ENCODE results near the gene PRRT1B. TPM values are rescaled to one million over a fixed set of nuclear protein-coding genes. Genes with fewer than 3 reads are reported as not detected.

The PRRT1B gene
- total and polyA plus RNA-seq, 2 of the 4 experiments (the other 2 are of a cell fraction) = not detected

- no peak overlapping the region for H2BK5ac ChIP-seq (ENCODE audit: low read depth, low read length, poor library complexity, severe bottlenecking)
- H2AFZ ChIP-seq (replicated peaks; ENCODE audit: low read length, poor library complexity) = peak overlapping the region; percentile 64
- H4K91ac ChIP-seq (ENCODE audit: insufficient read depth, low read depth, low read length) = no peak overlapping the region
- no peaks in the 10 kb centered on the region; the same call in 1 of the 2 replicates for H4K20me1 ChIP-seq (ENCODE audit: insufficient read depth, low read length)
- H2BK20ac ChIP-seq (ENCODE audit: low read depth, low read length) = no peak overlapping the region
- no peak overlapping the region for H3K4me2 ChIP-seq (ENCODE audit: low read depth, low read length)
- peaks cover 6% of the 10 kb centered on the region; the same call in 1 of the 2 replicates for H3K9me1 ChIP-seq (ENCODE audit: insufficient read depth, low read length)
- no peak overlapping the region for H3K18ac ChIP-seq (ENCODE audit: low read depth, low read length)
- H3K4ac ChIP-seq (ENCODE audit: low read depth, low read length) = no peak overlapping the region
- ChIA-PET CTCF (interaction anchor here (0.6 to 1.7 kb wide), 8 partner anchors 11 to 171 kb away, joined by 3 to 6 read pairs (median 4); no protein-coding TSS in a partner anchor), POLR2A (ENCODE audit: unreplicated experiment) (no interaction called here)
- H3K4me3 ChIP-seq (ENCODE audit: insufficient read depth, low read depth, low read length) = no peak overlapping the region
- TF ChIP-seq RAD21 (IDR thresholded peaks at IDR 0.05; ENCODE audit: low read length) = peak; percentile 94
- no peak for TF ChIP-seq CEBPB (IDR thresholded peaks at IDR 0.05; ENCODE audit: low read depth, low read length)
- TF ChIP-seq MAZ (IDR thresholded peaks at IDR 0.05; ENCODE audit: borderline replicate concordance, low read depth, low read length) = peak; percentile 75
- TF ChIP-seq MXI1 (IDR thresholded peaks at IDR 0.05; ENCODE audit: borderline replicate concordance, low read depth, low read length) = no peak
- TF ChIP-seq USF2 (IDR thresholded peaks at IDR 0.05; ENCODE audit: low read depth, low read length) = peak; percentile 56; the same call in 1 of the 2 replicates
- peak; percentile 97 for TF ChIP-seq CTCF (conservative IDR thresholded peaks at IDR 0.05; ENCODE audit: low read depth, low read length)
- TF ChIP-seq SMC3 (IDR thresholded peaks at IDR 0.05; ENCODE audit: low read depth, low read length) = peak; percentile 99
- H2BK120ac ChIP-seq (ENCODE audit: low read depth, low read length) = no peak overlapping the region
- H3K79me1 ChIP-seq (ENCODE audit: low read depth in 1 of 2, low read length in 2 of 2) = no peaks in the 10 kb centered on the region
- H3K27ac ChIP-seq (ENCODE audit: insufficient read depth, low read length) = no peak overlapping the region
- H2AK5ac ChIP-seq (ENCODE audit: low read depth, low read length) = peak overlapping the region; percentile 44; the same call in 1 of the 2 replicates
- DNase-seq (peak; percentile 70), ATAC-seq (ENCODE audit: low read depth) (peak; percentile 97)
- H3K9me3 ChIP-seq (ENCODE audit: control insufficient read depth, insufficient read depth, low read length) = no peaks in the 10 kb centered on the region
- H3K36me3 ChIP-seq (ENCODE audit: control insufficient read depth, insufficient read depth, low read length) = peaks cover 38% of the 10 kb centered on the region
- H3K56ac ChIP-seq (ENCODE audit: extremely low read depth, insufficient read depth, low read length) = no peak overlapping the region
- no peak overlapping the region for H4K5ac ChIP-seq (ENCODE audit: low read depth, low read length)
- no peak overlapping the region for H3K14ac ChIP-seq (replicated peaks; ENCODE audit: low read depth, low read length)
- BruUV-seq (replicated peaks) = no TSS peak
- H3K27me3 ChIP-seq (ENCODE audit: control insufficient read depth, insufficient read depth, low read length) = no peaks in the 10 kb centered on the region
- intact Hi-C loops (cut with micrococcal nuclease) (loop anchor here (1.0 to 5.0 kb wide), 3 partner anchors 66 to 156 kb away; no protein-coding TSS in a partner anchor), dilution Hi-C loops (cut with HindIII; ENCODE audit: low sequenced_read_pairs, unreplicated experiment) (no loop called here), in situ Hi-C loops (cut with MboI; ENCODE audit: low sequenced_read_pairs) (loop anchor here (5.0 to 25.0 kb wide), 2 partner anchors 151 to 671 kb away; partner anchors contain the start of gene RAPGEF1)
- WGBS, 2 experiments (ENCODE audit: extremely low coverage in 2 of 2, insufficient read length in 1 of 2) = 89% methylated on average over 7 of the region's 21 CpGs; no CpG with 5 or more reads in 1 of the 2 experiments
- H3K9ac ChIP-seq (ENCODE audit: low read depth, low read length) = no peak overlapping the region
- H4K8ac ChIP-seq (ENCODE audit: low read depth in 2 of 2, low read length in 2 of 2) = no peak overlapping the region
- H2BK15ac ChIP-seq (ENCODE audit: low read depth, low read length) = no peak overlapping the region
- 0 out of 2 replicates have a peak, but pooled peaks cover 3% of the 10 kb centered on the region for H3K4me1 ChIP-seq (ENCODE audit: control insufficient read depth, insufficient read depth, low read length)
- H3K23ac ChIP-seq (ENCODE audit: low read depth, low read length) = no peak overlapping the region
- no peak overlapping the region for H2AK9ac ChIP-seq (replicated peaks; ENCODE audit: low read depth, low read length, poor library complexity)
Observed at GRCh38 chr9:131590907-131591844, 45.9 kb downstream of the PRRT1B start.

All from IMR-90 (cell line).